Right cardiac atrium (tissue), 5 donors: Measurements from ENCODE around the gene WBP1. TPM values are rescaled to one million over a fixed set of nuclear protein-coding genes. Genes with fewer than 3 reads are reported as not detected.

Experiments used
- ATAC-seq, 2 donors: fragments of 200-7000 bp; cut with Tn5 transposase; one replicate each; pipeline versions ENCODE4 v1.8.0 to v1.9.1; 2020; ENCODE audit warnings: moderate library complexity in 2 of 2, mild to moderate bottlenecking in 1 of 2
- DNase-seq, 3 donors: peaks; one replicate each; pipeline ENCODE4 v3.0.0-alpha.2; 2020
- H3K27ac ChIP-seq: one replicate; pipeline ENCODE4 v1.5.1; 2013; ENCODE audit warnings: mild to moderate bottlenecking, low read length, control low read depth, moderate library complexity
- H3K27me3 ChIP-seq: one replicate; pipeline ENCODE4 v1.6.1; 2013; ENCODE audit not compliant: control insufficient read depth, insufficient read depth
- H3K4me1 ChIP-seq: one replicate; pipeline ENCODE4 v1.6.1; 2013; ENCODE audit warnings: low read length; ENCODE audit not compliant: control insufficient read depth, insufficient read depth
- H3K4me3 ChIP-seq: one replicate; pipeline ENCODE4 v1.5.1; 2013; ENCODE audit warnings: low read length, control low read depth
- H3K9me3 ChIP-seq: one replicate; pipeline ENCODE4 v1.6.1; 2013; ENCODE audit warnings: low read length; ENCODE audit not compliant: control insufficient read depth
- WGBS: extraction: QIAGEN DNeasy Blood & Tissue Kit; methylation state at CpG from one replicate; pipeline ENCODE4 v1.1.7; 2013; 5-methylcytosine and 5-hydroxymethylcytosine counted together
- intact Hi-C, 4 donors: fragments of 100-400 bp; cut with DNase I; formaldehyde crosslinking; loops; one replicate each; pipeline versions ENCODE4 v1.11.0 to v1.14.0; 2022 to 2023
- long read RNA-seq, 4 donors: library from polyadenylated mRNA; unstranded; transcript quantifications; one replicate each; pipeline ENCODE4 v2.0.0, GENCODE V29; 2020 to 2021
- polyA plus RNA-seq: library from polyadenylated mRNA; stranded (reverse); fragments of 200-250 nt; gene quantifications from one replicate; pipeline ENCODE4 v1.2.3, GENCODE V29; 2013
- total RNA-seq, 4 donors: library from RNA; stranded (reverse); fragmentation: NEBNext Ultra II Directional; extraction: Animal tissue kit (Norgen Biotek cat#: 25700); gene quantifications; one replicate each; pipeline ENCODE4 v1.2.1, GENCODE V29; 2021
- donor health status: healthy with polysubstance abuse.
- donor health status: DM: no; HTN: yes; CAD: no.
- donor health status: DM: no; HTN: no; CAD: no.
- donor health status: DM: no; HTN: yes; CAD: no; lungs with severe emphysema.
- donor health status: DM: yes; HTN: yes; CAD: no.

Gene WBP1
- 10 to 100 TPM; 48.9 to 60.0 (median 56.7) TPM for total RNA-seq
- polyA plus RNA-seq: 63.1 TPM
- long read RNA-seq, donor 1, transcript WBP1-201 (4 exons, 1,294 nt): major isoform, 19 of 42 reads
- long read RNA-seq, donor 1, partial matches to known transcripts: 1 of 42 reads
- long read RNA-seq, donor 1, other reads (novel, unspliced or antisense): 14 of 42 reads
- long read RNA-seq, donor 2, transcript WBP1-201 (4 exons, 1,294 nt): major isoform, 15 of 30 reads
- long read RNA-seq, donor 2, partial matches to known transcripts: 2 of 30 reads
- long read RNA-seq, donor 2, other reads (novel, unspliced or antisense): 9 of 30 reads
- long read RNA-seq, donor 3, transcript WBP1-201 (4 exons, 1,294 nt): major isoform, 21 of 42 reads
- long read RNA-seq, donor 3, partial matches to known transcripts: 1 of 42 reads
- long read RNA-seq, donor 3, other reads (novel, unspliced or antisense): 15 of 42 reads
- long read RNA-seq, donor 4, transcript WBP1-201 (4 exons, 1,294 nt): major isoform, 21 of 29 reads
- long read RNA-seq, donor 4, partial matches to known transcripts: 2 of 29 reads
- long read RNA-seq, donor 4, other reads (novel, unspliced or antisense): 4 of 29 reads

GRCh38 chr2:74458132-74458937 is at the start of gene WBP1:
Gene WBP1, plus strand, starts transcription at chr2:74458438. Its CDS starts 165 bp downstream, at chr2:74458603.
- under 1% methylated on average over 38 of the region's 38 CpGs for whole genome bisulfite sequencing
- Histone ChIP-seq H3K27me3 (no peaks in the 10 kb centered on the region), H3K9me3 (no peaks in the 10 kb centered on the region), H3K4me3 (peak within 1 kb of the TSS; percentile 69), H3K27ac (peak within 1 kb of the TSS; percentile 96), H3K4me1 (peaks cover 9% of the 10 kb centered on the region)
- DNase-seq: peak; percentile 99 to 100 (median 100)
- intact Hi-C loops: no loop called here
- ATAC-seq: peak; percentile 95

GRCh38 chr2:74413001-74413698 is 45.1 kb upstream of the WBP1 start:
- H3K4me1 ChIP-seq: peaks cover 2% of the 10 kb centered on the region
- no peak overlapping the region for H3K4me3 ChIP-seq
- H3K27ac ChIP-seq: no peak overlapping the region
- H3K9me3 ChIP-seq: no peaks in the 10 kb centered on the region
- DNase-seq (no peak), ATAC-seq (no peak)
- intact Hi-C loops: no loop called here
- 61% methylated on average over 8 of the region's 8 CpGs for WGBS
- no peaks in the 10 kb centered on the region for H3K27me3 ChIP-seq

- Histone ChIP-seq H3K27me3 (no peaks in the 10 kb centered on the region), H3K4me1 (peaks cover 2% of the 10 kb centered on the region), H3K27ac (no peak overlapping the region), H3K9me3 (no peaks in the 10 kb centered on the region), H3K4me3 (peak overlapping the region; percentile 46)
- no peak for DNase-seq
- intact Hi-C loops: no loop called here
- ATAC-seq: peak; percentile 19 to 38
- WGBS: 42% methylated on average over 19 of the region's 19 CpGs
Observed at GRCh38 chr2:74414441-74414840, 43.8 kb upstream of the WBP1 start.

GRCh38 chr2:74414881-74415761 is 43.1 kb upstream of the WBP1 start:
- intact Hi-C loops: no loop called here
- Histone ChIP-seq H3K4me3 (peak overlapping the region; percentile 46), H3K9me3 (no peaks in the 10 kb centered on the region), H3K27me3 (no peaks in the 10 kb centered on the region), H3K27ac (no peak overlapping the region), H3K4me1 (peaks cover 2% of the 10 kb centered on the region)
- ATAC-seq (peak; percentile 86 to 87), DNase-seq (peak; percentile 67 to 91 (median 88))
- 5% methylated on average over 66 of the region's 66 CpGs for WGBS

- WGBS: 49% methylated on average over 35 of the region's 35 CpGs
- Histone ChIP-seq H3K9me3 (no peaks in the 10 kb centered on the region), H3K4me3 (peak overlapping the region; percentile 46), H3K27me3 (no peaks in the 10 kb centered on the region), H3K27ac (no peak overlapping the region), H3K4me1 (peaks cover 2% of the 10 kb centered on the region)
- DNase-seq: no peak
- ATAC-seq: peak in 1 of 2 donors; percentile 15
- intact Hi-C loops: no loop called here
Observed at GRCh38 chr2:74415762-74416395, 42.4 kb upstream of the WBP1 start.

- ATAC-seq (no peak), DNase-seq (no peak)
- Histone ChIP-seq H3K4me1 (peaks cover 2% of the 10 kb centered on the region), H3K27me3 (no peaks in the 10 kb centered on the region), H3K9me3 (no peaks in the 10 kb centered on the region), H3K4me3 (no peak overlapping the region), H3K27ac (no peak overlapping the region)
- WGBS: 62% methylated on average over 3 of the region's 3 CpGs
- intact Hi-C loops: no loop called here
Observed at GRCh38 chr2:74416778-74417177, 41.5 kb upstream of the WBP1 start.

GRCh38 chr2:74417197-74417596 is 41.0 kb upstream of the WBP1 start:
- intact Hi-C loops: no loop called here
- peaks cover 2% of the 10 kb centered on the region for H3K4me1 ChIP-seq

GRCh38 chr2:74417763-74418162 is 40.5 kb upstream of the WBP1 start:
- intact Hi-C loops: no loop called here

More at GRCh38 chr2:74417197-74417596, 41.0 kb upstream of the WBP1 start:
- H3K27me3 ChIP-seq: no peaks in the 10 kb centered on the region
- H3K9me3 ChIP-seq: no peaks in the 10 kb centered on the region
- ATAC-seq (no peak), DNase-seq (no peak)
- 84% methylated on average over 3 of the region's 3 CpGs for WGBS
- no peak overlapping the region for H3K4me3 ChIP-seq
- H3K27ac ChIP-seq: no peak overlapping the region

GRCh38 chr2:74418312-74418711 is 39.9 kb upstream of the WBP1 start:
- H3K4me3 ChIP-seq: no peak overlapping the region
- peak; percentile 58 to 90 (median 82) for DNase-seq
- no peaks in the 10 kb centered on the region for H3K9me3 ChIP-seq
- intact Hi-C loops: no loop called here
- ATAC-seq: no peak
- H3K4me1 ChIP-seq: no peaks in the 10 kb centered on the region
- H3K27me3 ChIP-seq: no peaks in the 10 kb centered on the region
- WGBS: 44% methylated on average over 27 of the region's 27 CpGs
- H3K27ac ChIP-seq: no peak overlapping the region

More at GRCh38 chr2:74417763-74418162, 40.5 kb upstream of the WBP1 start:
- Histone ChIP-seq H3K27ac (no peak overlapping the region), H3K4me1 (peaks cover 2% of the 10 kb centered on the region), H3K9me3 (no peaks in the 10 kb centered on the region), H3K27me3 (no peaks in the 10 kb centered on the region), H3K4me3 (no peak overlapping the region)
- ATAC-seq (no peak), DNase-seq (no peak)
- WGBS: 92% methylated on average over 6 of the region's 6 CpGs
